NCI-H526 treated with DMSO at 0.1 percent for 48 hours (cell line): ENCODE measurements around the gene NBPF1.
A peak's percentile ranks its signal among the peaks of the same experiment; 100 is the strongest.

ENCODE experiments used
- DNase-seq: peaks from one replicate; lab custom pipeline; 2025; lab: John Stamatoyannopoulos, UW

NBPF1 gene

GRCh38 chr1:16512624-16513411, 100.5 kb downstream of the NBPF1 start:
- DNase-seq: peak; percentile 73
